GM12878 (cell line): ENCODE measurements around the gene DGKI. TPM values are rescaled to one million over a fixed set of nuclear protein-coding genes. Genes with fewer than 3 reads are reported as not detected.

Experiments used
- ATAC-seq: fragments of 200-7000 bp; cut with Tn5 transposase; 3 replicates; pipeline ENCODE4 v1.9.1; 2020; ENCODE audit warnings: mild to moderate bottlenecking, moderate library complexity
- BruUV-seq: library from RNA; stranded (reverse); fragments of 400-500 nt; replicated peaks from 2 replicates; lab custom pipeline; 2021; lab: Mats Ljungman, UMichigan
- CTCF ChIA-PET: fragments of 300-600 bp; sonication (Branson Sonifier 250); formaldehyde crosslinking; extraction: SDS; loops from one replicate; lab custom pipeline; 2021; ENCODE audit warnings: inconsistent platforms; lab: Yijun Ruan, JAX
- POLR2A ChIA-PET: fragments of 350-600 bp; formaldehyde crosslinking; extraction: SDS; loops from one replicate; lab custom pipeline; 2021; ENCODE audit warnings: inconsistent platforms; lab: Charles Lee
- RAD21 ChIA-PET: fragments of 300-600 bp; sonication (Branson Sonifier 250); formaldehyde crosslinking; loops from one replicate; lab custom pipeline; 2023; ENCODE audit warnings: antibody characterized with exemption; ENCODE audit not compliant: unreplicated experiment; lab: Charles Lee
- SMC1A ChIA-PET: fragments of 300-600 bp; sonication (Branson Sonifier 250); formaldehyde crosslinking; loops from one replicate; lab custom pipeline; 2023; ENCODE audit not compliant: unreplicated experiment, uncharacterized antibody; lab: Charles Lee
- DNase-seq: peaks from one replicate; pipeline ENCODE4 v3.0.0-alpha.2; 2011; ENCODE audit warnings: low read depth, low spot score
- FAIRE-seq: peaks from 3 replicates; lab custom pipeline; 2011; peaks lifted over from hg19 to GRCh38; lab: Jason Lieb, UNC
- H2AFZ ChIP-seq: 2 replicates; pipeline ENCODE4 v1.6.0; 2011; ENCODE audit warnings: low read depth, low read length, control low read depth; ENCODE audit not compliant: control insufficient read depth
- H3K27ac ChIP-seq: 2 replicates; pipeline ENCODE4 v1.5.1; 2011; ENCODE audit warnings: control low read depth; ENCODE audit not compliant: control insufficient read depth, insufficient read depth
- H3K27me3 ChIP-seq, 2 experiments: replicated peaks in 1 of 2; 2 replicates each; pipeline versions ENCODE4 v1.6.0 to v1.6.1; 2011; ENCODE audit warnings: low read length in 1 of 2; ENCODE audit not compliant: control insufficient read depth in 2 of 2, insufficient read depth in 2 of 2
- H3K36me3 ChIP-seq, 2 experiments: 2 replicates each; pipeline ENCODE4 v1.5.1; 2011; ENCODE audit warnings: low read length in 1 of 2; ENCODE audit not compliant: control insufficient read depth in 2 of 2, insufficient read depth in 2 of 2
- H3K4me1 ChIP-seq: 2 replicates; pipeline ENCODE4 v1.6.1; 2011; ENCODE audit warnings: mild to moderate bottlenecking, low read length, moderate library complexity, mixed read lengths; ENCODE audit not compliant: control insufficient read depth, insufficient read depth
- H3K4me2 ChIP-seq: 2 replicates; pipeline ENCODE4 v1.6.0; 2011; ENCODE audit warnings: control low read depth; ENCODE audit not compliant: control insufficient read depth, insufficient read depth
- H3K4me3 ChIP-seq: fragments of 200-600 bp; sonication (generic); 2 replicates; pipeline ENCODE4 v1.5.1; 2016
- H3K79me2 ChIP-seq: 2 replicates; pipeline ENCODE4 v1.6.0; 2011; ENCODE audit warnings: low read length; ENCODE audit not compliant: control insufficient read depth, insufficient read depth
- H3K9ac ChIP-seq: 2 replicates; pipeline ENCODE4 v1.8.0; 2011; ENCODE audit warnings: low read length, control low read depth, mixed read lengths; ENCODE audit not compliant: control insufficient read depth, insufficient read depth
- H3K9me3 ChIP-seq: replicated peaks from 3 replicates; pipeline ENCODE4 v1.5.1; 2011; ENCODE audit warnings: mild to moderate bottlenecking, low read length; ENCODE audit not compliant: control insufficient read depth, insufficient read depth
- H4K20me1 ChIP-seq: 2 replicates; pipeline ENCODE4 v1.6.0; 2011; ENCODE audit not compliant: control insufficient read depth, insufficient read depth
- BCL11A ChIP-seq: IDR thresholded peaks from 2 replicates; pipeline ENCODE4 v1.6.1; 2011; ENCODE audit warnings: low read depth, low read length
- CUX1 ChIP-seq: IDR thresholded peaks from 2 replicates; pipeline ENCODE4 v1.6.1; 2012; ENCODE audit warnings: improper control_type of control experiment, low read depth, low read length; ENCODE audit not compliant: insufficient replicate concordance
- EGR1 ChIP-seq, 2 experiments: IDR thresholded peaks; 1 replicate in 1 of 2; 2 replicates in 1 of 2; pipeline ENCODE4 v1.6.1; 2011 to 2012; ENCODE audit warnings: low read depth in 2 of 2, low read length in 2 of 2, borderline replicate concordance in 1 of 2, mild to moderate bottlenecking in 1 of 2, moderate library complexity in 1 of 2
- HCFC1 ChIP-seq: fragments of 150-350 bp; IDR thresholded peaks from 2 replicates; pipeline ENCODE4 v1.6.1; 2014; ENCODE audit warnings: low read length
- HDGF ChIP-seq: fragments of 450-650 bp; IDR thresholded peaks from 2 replicates; pipeline ENCODE4 v1.6.1; 2016; ENCODE audit warnings: antibody characterized with exemption
- KAT2A ChIP-seq: conservative IDR thresholded peaks from 2 replicates; pipeline ENCODE4 v1.6.1; 2011; ENCODE audit warnings: low read depth, low read length; ENCODE audit not compliant: control insufficient read depth
- KLF5 ChIP-seq: fragments of 450-650 bp; IDR thresholded peaks from 2 replicates; pipeline ENCODE4 v1.6.1; 2014; ENCODE audit warnings: mild to moderate bottlenecking; ENCODE audit not compliant: partially characterized antibody
- RCOR1 ChIP-seq: conservative IDR thresholded peaks from 2 replicates; pipeline ENCODE4 v1.6.1; 2012; ENCODE audit warnings: low read depth, low read length, improper control_type of control experiment
- RELA ChIP-seq: fragments of 450-650 bp; IDR thresholded peaks from 2 replicates; pipeline ENCODE4 v1.8.0; 2014; ENCODE audit warnings: borderline replicate concordance; ENCODE audit not compliant: partially characterized antibody
- TAF1 ChIP-seq: IDR thresholded peaks from 2 replicates; pipeline ENCODE4 v1.6.1; 2011; ENCODE audit warnings: mild to moderate bottlenecking, low read depth, low read length, borderline replicate concordance
- ZNF687 ChIP-seq: fragments of 450-650 bp; IDR thresholded peaks from 2 replicates; pipeline ENCODE4 v1.6.1; 2017; ENCODE audit warnings: mild to moderate bottlenecking, moderate library complexity
- WGBS: methylation state at CpG from one replicate; pipeline ENCODE4 v1.1.6; 2016; ENCODE audit warnings: low lambda C conversion rate; ENCODE audit not compliant: insufficient replicate concordance, insufficient coverage; ENCODE audit errors: missing lambda C conversion rate; 5-methylcytosine and 5-hydroxymethylcytosine counted together
- in situ Hi-C: fragments of 300-500 bp; cut with MboI; formaldehyde crosslinking; loops from 9 replicates; pipeline ENCODE4 v1.14.3; 2018; ENCODE audit warnings: mixed read lengths
- intact Hi-C: fragments of 100-400 bp; cut with micrococcal nuclease; formaldehyde crosslinking; loops from one replicate; pipeline ENCODE4 v1.14.2; 2022; ENCODE audit not compliant: unreplicated experiment
- polyA plus RNA-seq, 11 experiments: library from polyadenylated mRNA; depleted of rRNA in 4 of 11; unstranded in 6 of 11; stranded (reverse) in 5 of 11; fragments of >200 nt; fragmentation: Nextera tagmentation in 4 of 11; fragmentation: Illumina TruSeq in 1 of 11; extraction: Ambion mirVana in 4 of 11; extraction: Trizol in 1 of 11; gene quantifications; 1 replicate in 1 of 11; 2 replicates in 10 of 11; pipeline versions ENCODE4 v1.2.1 to v1.2.3, GENCODE V29; 2011 to 2016; ENCODE audit warnings: inconsistent platforms in 2 of 11, missing spikeins in 2 of 11, low read depth in 1 of 11
- total RNA-seq, 4 experiments: library from RNA; depleted of rRNA in 3 of 4; stranded (reverse); fragments of >200 nt in 3 of 4; fragmentation: Illumina TruSeq in 1 of 4; extraction: Trizol in 1 of 4; gene quantifications; 2 replicates each; pipeline versions ENCODE4 v1.2.1 to v1.2.3, GENCODE V29; 2013 to 2021

DGKI gene
- total and polyA plus RNA-seq, 10 of the 15 experiments (the other 5 are each of a cell fraction or from before 2014, with no cell fraction given), result 10.4 to 37.1 (median 22.1) TPM

GRCh38 chr7:137519181-137519691, 327.5 kb downstream of the DGKI start:
- in situ Hi-C loops (no loop called here), intact Hi-C loops (no loop called here)
- Histone ChIP-seq H3K4me3 (no peak overlapping the region), H3K9ac (no peak overlapping the region), H3K27me3 (no peaks in the 10 kb centered on the region), H3K27ac (no peak overlapping the region), H3K9me3 (no peaks in the 10 kb centered on the region), H2AFZ (no peak overlapping the region), H3K4me2 (no peak overlapping the region), H3K36me3 (no peaks in the 10 kb centered on the region), H3K4me1 (no peaks in the 10 kb centered on the region), H4K20me1 (no peaks in the 10 kb centered on the region), H3K79me2 (no peaks in the 10 kb centered on the region)
- no TSS peak for BruUV-seq
- DNase-seq, result no peak
- SMC1A ChIA-PET, result interaction anchor here (1.4 to 1.7 kb wide), 2 partner anchors 11 to 65 kb away, joined by 3 to 4 read pairs; no protein-coding TSS in a partner anchor
- RAD21 ChIA-PET, result no interaction called here
- WGBS, result 78% methylated on average over 4 of the region's 4 CpGs
- POLR2A ChIA-PET, result interaction anchor here (0.6 kb wide), 1 partner anchor 24 kb away, joined by 7 read pairs; no protein-coding TSS in a partner anchor
- no peak for FAIRE-seq
- CTCF ChIA-PET, result no interaction called here
- ATAC-seq, result no peak
- TF ChIP-seq CUX1, result no peak
- TF ChIP-seq HCFC1, result no peak
- TF ChIP-seq TAF1, result no peak
- no peak for TF ChIP-seq HDGF
- no peak for TF ChIP-seq RCOR1
- no peak for TF ChIP-seq EGR1 (IDR thresholded peaks at IDR 0.05; ENCODE audit: borderline replicate concordance in 1 of 2, low read depth in 2 of 2, low read length in 2 of 2)
- TF ChIP-seq BCL11A, result no peak
- TF ChIP-seq KLF5, result no peak
- TF ChIP-seq ZNF687, result no peak
- no peak for TF ChIP-seq KAT2A
- no peak for TF ChIP-seq RELA
